Measurements from ENCODE around the gene C1QL4. TPM values are rescaled to one million over a fixed set of nuclear protein-coding genes. Genes with fewer than 3 reads are reported as not detected.

The C1QL4 gene
- total RNA-seq, 1 donor from 2014 or later = not detected

DNA sequence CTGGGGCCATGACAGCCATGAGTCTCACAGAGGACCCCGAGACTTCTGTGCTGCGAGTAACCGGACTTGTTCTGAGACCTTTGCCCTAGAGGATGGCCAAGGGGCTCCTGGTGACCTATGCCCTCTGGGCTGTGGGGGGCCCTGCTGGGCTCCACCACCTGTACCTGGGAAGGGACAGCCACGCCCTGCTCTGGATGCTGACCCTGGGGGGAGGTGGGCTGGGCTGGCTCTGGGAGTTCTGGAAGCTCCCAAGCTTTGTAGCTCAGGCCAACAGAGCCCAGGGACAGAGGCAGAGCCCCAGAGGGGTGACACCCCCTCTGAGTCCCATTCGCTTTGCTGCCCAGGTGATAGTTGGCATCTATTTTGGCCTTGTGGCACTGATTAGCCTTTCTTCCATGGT, 11.8 kb upstream of the C1QL4 start:
- no peak for DNase-seq (ENCODE audit: extremely low spot score, unreplicated experiment)
- Mint-ChIP-seq H3K27ac (ENCODE audit: unreplicated experiment) (no peak overlapping the region), H3K4me1 (ENCODE audit: unreplicated experiment) (peaks cover 28% of the 10 kb centered on the region), H3K9me3 (ENCODE audit: unreplicated experiment) (no peaks in the 10 kb centered on the region), H3K36me3 (ENCODE audit: unreplicated experiment) (no peaks in the 10 kb centered on the region), H3K4me3 (ENCODE audit: unreplicated experiment) (no peak overlapping the region), H3K27me3 (ENCODE audit: unreplicated experiment) (peaks cover 25% of the 10 kb centered on the region)
- TF ChIP-seq CTCF (IDR thresholded peaks at IDR 0.05) = no peak

GRCh38 chr12:49347311-49348193, 10.6 kb upstream of the C1QL4 start:
- Mint-ChIP-seq H3K27ac (ENCODE audit: unreplicated experiment) (no peak overlapping the region), H3K36me3 (ENCODE audit: unreplicated experiment) (no peaks in the 10 kb centered on the region), H3K4me1 (ENCODE audit: unreplicated experiment) (peaks cover 38% of the 10 kb centered on the region), H3K27me3 (ENCODE audit: unreplicated experiment) (peaks cover 30% of the 10 kb centered on the region), H3K9me3 (ENCODE audit: unreplicated experiment) (no peaks in the 10 kb centered on the region), H3K4me3 (ENCODE audit: unreplicated experiment) (peak overlapping the region; percentile 66)
- peak; percentile 99 for TF ChIP-seq CTCF (IDR thresholded peaks at IDR 0.05)
- DNase-seq (ENCODE audit: extremely low spot score, unreplicated experiment) = peak; percentile 94

- DNase-seq (ENCODE audit: extremely low spot score, unreplicated experiment) = no peak
- Mint-ChIP-seq H3K27ac (ENCODE audit: unreplicated experiment) (no peak within 1 kb of the TSS), H3K27me3 (ENCODE audit: unreplicated experiment) (peaks cover 30% of the 10 kb centered on the region), H3K9me3 (ENCODE audit: unreplicated experiment) (no peaks in the 10 kb centered on the region), H3K36me3 (ENCODE audit: unreplicated experiment) (no peaks in the 10 kb centered on the region), H3K4me1 (ENCODE audit: unreplicated experiment) (peaks cover 40% of the 10 kb centered on the region), H3K4me3 (ENCODE audit: unreplicated experiment) (peak within 1 kb of the TSS; percentile 66)
- no peak for TF ChIP-seq CTCF (IDR thresholded peaks at IDR 0.05)
Measured at GRCh38 chr12:49346659-49347310, 9.8 kb upstream of the C1QL4 start, which contains the start of gene DNAJC22. Gene DNAJC22, plus strand, starts transcription at chr12:49346888. Its CDS starts 1,985 bp downstream, at chr12:49348873.

- peaks cover 30% of the 10 kb centered on the region for H3K27me3 Mint-ChIP-seq (ENCODE audit: unreplicated experiment)
- H3K9me3 Mint-ChIP-seq (ENCODE audit: unreplicated experiment) = no peaks in the 10 kb centered on the region
- H3K4me3 Mint-ChIP-seq (ENCODE audit: unreplicated experiment) = peak overlapping the region; percentile 66
- H3K36me3 Mint-ChIP-seq (ENCODE audit: unreplicated experiment) = no peaks in the 10 kb centered on the region
- TF ChIP-seq CTCF (IDR thresholded peaks at IDR 0.05) = no peak
- H3K4me1 Mint-ChIP-seq (ENCODE audit: unreplicated experiment) = peaks cover 40% of the 10 kb centered on the region
- no peak overlapping the region for H3K27ac Mint-ChIP-seq (ENCODE audit: unreplicated experiment)
- no peak for DNase-seq (ENCODE audit: extremely low spot score, unreplicated experiment)
Measured at GRCh38 chr12:49345825-49346658, 9.1 kb upstream of the C1QL4 start.
